Adrenal gland (tissue), 12 donors: ENCODE data around the gene WDR47. TPM values are rescaled to one million over a fixed set of nuclear protein-coding genes. Genes with fewer than 3 reads are reported as not detected.
A peak's percentile ranks its signal among the peaks of the same experiment; 100 is the strongest.

ENCODE experiments used
- DNase-seq, 7 donors: peaks; one replicate each; pipeline ENCODE4 v3.0.0-alpha.2; 2019 to 2020
- H3K27ac ChIP-seq, 5 donors: fragments of 200-600 bp; sonication (generic) in 4 of 5; 1 replicate in 3 of 5; 2 replicates in 2 of 5; pipeline versions ENCODE4 v1.5.1 to v1.8.0; 2016 to 2020; ENCODE audit warnings: mild to moderate bottlenecking in 1 of 5
- H3K27me3 ChIP-seq: fragments of 200-600 bp; 2 replicates; pipeline ENCODE4 v1.8.0; 2021
- H3K36me3 ChIP-seq, 2 donors: fragments of 200-600 bp; replicated peaks in 1 of 2; 1 replicate in 1 of 2; 2 replicates in 1 of 2; pipeline versions ENCODE4 v1.5.1 to v1.8.0; 2018 to 2022
- H3K4me1 ChIP-seq, 2 donors: fragments of 200-600 bp; replicated peaks in 1 of 2; 1 replicate in 1 of 2; 2 replicates in 1 of 2; pipeline versions ENCODE4 v1.5.1 to v1.8.0; 2018 to 2021
- H3K4me3 ChIP-seq, 4 donors: fragments of 200-600 bp; sonication (generic) in 3 of 4; one replicate each; pipeline ENCODE4 v1.5.1; 2016 to 2018
- H3K9me3 ChIP-seq, 3 donors: fragments of 200-600 bp; sonication (generic) in 1 of 3; replicated peaks in 1 of 3; 1 replicate in 2 of 3; 2 replicates in 1 of 3; pipeline versions ENCODE4 v1.5.1 to v1.8.0; 2016 to 2021
- POLR2A ChIP-seq, 2 donors: fragments of 450-650 bp; IDR thresholded peaks; one replicate each; pipeline ENCODE4 v1.6.1; 2017; ENCODE audit warnings: antibody characterized with exemption in 2 of 2, mild to moderate bottlenecking in 2 of 2, moderate library complexity in 1 of 2
- WGBS, 4 donors: extraction: QIAGEN DNeasy Blood & Tissue Kit in 2 of 4; methylation state at CpG; one replicate each; pipeline versions ENCODE4 v1.1.5 to v1.1.7; 2013 to 2017; 5-methylcytosine and 5-hydroxymethylcytosine counted together
- intact Hi-C, 2 donors: fragments of 100-400 bp; cut with DNase I; formaldehyde crosslinking; loops; one replicate each; pipeline versions ENCODE4 v1.14.1 to v1.15.0; 2022 to 2023
- polyA plus RNA-seq, 3 donors: library from polyadenylated mRNA; stranded (reverse); fragments of 200-250 nt in 2 of 3; fragments of 350-450 nt in 1 of 3; fragmentation: Illumina TruSeq in 1 of 3; extraction: RNeasy Lipid Tissue Mini Kit (QIAGEN cat#74804) in 1 of 3; gene quantifications; one replicate each; pipeline ENCODE4 v1.2.3, GENCODE V29; 2013 to 2014
- total RNA-seq, 9 donors: library from RNA; depleted of rRNA in 4 of 9; stranded (reverse); fragments of >200 nt in 4 of 9; fragments of 120-200 nt in 1 of 9; fragmentation: NEBNext Ultra II Directional in 1 of 9; extraction: Animal tissue kit (Norgen Biotek cat#: 25700) in 1 of 9; gene quantifications; one replicate each; pipeline versions ENCODE4 v1.1.0 to v1.2.4, GENCODE V29; 2013 to 2023
- TF ChIP-seq, protein P1 (sequence below), 6 experiments: fragments of 450-650 bp in 4 of 6; fragments of 200-600 bp in 2 of 6; sonication (generic) in 1 of 6; IDR thresholded peaks; 1 replicate in 5 of 6; 2 replicates in 1 of 6; pipeline versions ENCODE4 v1.5.1 to v1.8.0; 2016 to 2021; ENCODE audit warnings: antibody characterized with exemption in 6 of 6, mild to moderate bottlenecking in 2 of 6, moderate library complexity in 1 of 6
- donor health status: healthy with polysubstance abuse.
- donor health status: Bipolar disorder and iron deficiency.
- donor health status: DM: yes; HTN: yes; CAD: no.
- donor health status: DM: no; HTN: no; CAD: no.
- donor health status: DM: no; HTN: no; CAD: no.
- donor health status: DM: yes; HTN: yes; CAD: no.

Gene WDR47
- total and polyA plus RNA-seq, 12 donors, result 2.4 to 16.0 (median 10.9) TPM

DNA sequence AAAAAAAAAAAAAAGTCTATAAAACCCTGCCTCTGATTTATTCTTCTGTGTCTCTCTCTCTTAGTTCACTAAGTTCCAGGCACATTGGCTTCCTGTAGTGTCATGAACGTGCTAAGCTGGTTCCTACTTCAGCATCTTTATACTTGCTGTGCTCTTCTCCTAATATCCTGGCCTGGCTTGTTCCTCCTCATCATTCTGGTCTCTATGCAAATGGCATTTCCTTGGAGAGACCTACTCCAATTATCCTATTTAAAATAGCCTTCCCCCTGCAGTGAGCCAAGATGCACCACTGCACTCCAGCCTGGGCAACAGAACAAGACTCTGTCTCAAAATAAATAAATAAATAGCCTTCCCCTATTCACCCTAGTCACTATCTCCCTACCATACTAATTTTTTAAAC, 69.0 kb downstream of the WDR47 start:
- H3K4me3 ChIP-seq, result no peak overlapping the region
- no peaks in the 10 kb centered on the region for H3K27me3 ChIP-seq
- DNase-seq, result no peak
- no peaks in the 10 kb centered on the region for H3K4me1 ChIP-seq
- intact Hi-C loops, result no loop called here
- H3K36me3 ChIP-seq, result peaks cover 0 to 11% of the 10 kb centered on the region in 2 donors
- H3K9me3 ChIP-seq, result no peaks in the 10 kb centered on the region
- no peak overlapping the region for H3K27ac ChIP-seq
- TF ChIP-seq, protein P1, sequence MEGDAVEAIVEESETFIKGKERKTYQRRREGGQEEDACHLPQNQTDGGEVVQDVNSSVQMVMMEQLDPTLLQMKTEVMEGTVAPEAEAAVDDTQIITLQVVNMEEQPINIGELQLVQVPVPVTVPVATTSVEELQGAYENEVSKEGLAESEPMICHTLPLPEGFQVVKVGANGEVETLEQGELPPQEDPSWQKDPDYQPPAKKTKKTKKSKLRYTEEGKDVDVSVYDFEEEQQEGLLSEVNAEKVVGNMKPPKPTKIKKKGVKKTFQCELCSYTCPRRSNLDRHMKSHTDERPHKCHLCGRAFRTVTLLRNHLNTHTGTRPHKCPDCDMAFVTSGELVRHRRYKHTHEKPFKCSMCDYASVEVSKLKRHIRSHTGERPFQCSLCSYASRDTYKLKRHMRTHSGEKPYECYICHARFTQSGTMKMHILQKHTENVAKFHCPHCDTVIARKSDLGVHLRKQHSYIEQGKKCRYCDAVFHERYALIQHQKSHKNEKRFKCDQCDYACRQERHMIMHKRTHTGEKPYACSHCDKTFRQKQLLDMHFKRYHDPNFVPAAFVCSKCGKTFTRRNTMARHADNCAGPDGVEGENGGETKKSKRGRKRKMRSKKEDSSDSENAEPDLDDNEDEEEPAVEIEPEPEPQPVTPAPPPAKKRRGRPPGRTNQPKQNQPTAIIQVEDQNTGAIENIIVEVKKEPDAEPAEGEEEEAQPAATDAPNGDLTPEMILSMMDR (IDR thresholded peaks at IDR 0.05), result no peak
- TF ChIP-seq POLR2A (IDR thresholded peaks at IDR 0.05), result no peak
- WGBS, 4 donors, result 95 to 100% (median 98%) methylated on average over 1 of the region's 1 CpG

DNA sequence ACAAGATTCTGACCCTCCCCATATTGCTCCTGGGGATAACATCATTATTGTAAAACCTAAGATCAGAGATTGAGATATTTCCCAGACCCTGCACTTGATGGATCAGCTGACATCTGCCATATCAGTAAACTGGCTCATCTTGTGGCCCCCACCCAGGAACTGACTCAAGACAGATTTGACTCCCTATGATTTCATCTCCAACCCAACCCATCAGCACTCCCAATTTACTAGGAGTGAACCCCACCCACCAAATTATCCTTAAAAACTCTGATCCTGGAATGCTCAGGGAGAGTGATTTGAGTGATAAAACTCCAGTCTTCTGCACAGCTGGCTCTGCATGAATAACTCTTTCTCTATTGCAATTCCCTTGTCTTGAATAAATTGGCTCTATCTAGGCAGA, 72.6 kb downstream of the WDR47 start:
- H3K4me3 ChIP-seq, result no peak overlapping the region
- TF ChIP-seq POLR2A (IDR thresholded peaks at IDR 0.05), result no peak
- TF ChIP-seq, protein P1 (IDR thresholded peaks at IDR 0.05), result no peak
- no peak for DNase-seq
- H3K4me1 ChIP-seq, result peaks cover 0 to under 1% of the 10 kb centered on the region in 2 donors
- no peaks in the 10 kb centered on the region for H3K27me3 ChIP-seq
- intact Hi-C loops, result no loop called here
- no peak overlapping the region for H3K27ac ChIP-seq
- no peaks in the 10 kb centered on the region for H3K9me3 ChIP-seq
- peaks cover 0 to 11% of the 10 kb centered on the region in 2 donors for H3K36me3 ChIP-seq

DNA sequence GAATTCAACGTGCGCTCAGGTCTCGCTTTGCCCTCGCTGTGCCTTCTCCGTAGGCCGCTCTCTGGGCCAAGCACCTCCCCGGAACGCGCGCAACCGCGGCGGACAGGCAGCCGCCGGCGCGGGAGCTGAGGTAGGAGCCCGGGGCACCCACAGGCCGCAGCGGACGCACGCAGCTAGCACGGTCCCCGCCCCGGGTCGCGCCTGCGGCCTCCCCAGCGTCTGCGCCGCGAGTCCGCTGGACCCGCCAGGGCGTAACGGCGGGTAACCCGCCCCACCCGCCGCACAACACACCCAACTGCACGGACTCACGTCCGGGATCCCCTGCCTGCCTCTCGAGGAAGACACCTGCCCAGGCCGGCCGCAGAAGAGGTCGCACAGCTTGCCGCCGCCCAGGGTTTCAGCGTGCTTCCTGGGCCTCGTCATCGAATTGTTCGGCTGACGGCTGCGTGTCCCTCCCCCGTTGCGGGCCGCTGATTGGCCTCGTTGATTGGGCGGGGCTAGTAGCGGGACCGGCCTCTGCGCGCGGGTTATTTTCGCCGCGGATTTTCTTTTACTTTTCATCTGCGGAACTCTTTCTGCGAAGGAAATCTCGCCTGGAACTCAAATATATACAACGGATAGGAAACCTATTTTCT, 78.7 kb downstream of the WDR47 start, which contains the start of gene CLCC1:
Gene CLCC1 (minus strand): TSS at position 433 of the 635 bp plus-strand sequence. CDS start 13,047 bp downstream, outside the sequence.
- Histone ChIP-seq H3K27me3 (no peaks in the 10 kb centered on the region), H3K4me3 (peak within 1 kb of the TSS; percentile 37 to 77 (median 53)), H3K27ac (peak within 1 kb of the TSS; percentile 94 to 97 (median 96)), H3K36me3 (peaks cover 0 to 2% of the 10 kb centered on the region in 2 donors), H3K9me3 (no peaks in the 10 kb centered on the region), H3K4me1 (peaks cover 10 to 20% of the 10 kb centered on the region in 2 donors)
- 0 to 1% (median 0%) methylated on average over 40 to 72 of the region's 72 CpGs for WGBS, 4 donors
- intact Hi-C loops, result no loop called here
- DNase-seq, result peak; percentile 93 to 97 (median 95)
- TF ChIP-seq POLR2A (IDR thresholded peaks at IDR 0.05), result peak; percentile 74 to 91
- TF ChIP-seq, protein P1 (IDR thresholded peaks at IDR 0.05), result peak in 1 of 6 experiments; percentile 16

DNA sequence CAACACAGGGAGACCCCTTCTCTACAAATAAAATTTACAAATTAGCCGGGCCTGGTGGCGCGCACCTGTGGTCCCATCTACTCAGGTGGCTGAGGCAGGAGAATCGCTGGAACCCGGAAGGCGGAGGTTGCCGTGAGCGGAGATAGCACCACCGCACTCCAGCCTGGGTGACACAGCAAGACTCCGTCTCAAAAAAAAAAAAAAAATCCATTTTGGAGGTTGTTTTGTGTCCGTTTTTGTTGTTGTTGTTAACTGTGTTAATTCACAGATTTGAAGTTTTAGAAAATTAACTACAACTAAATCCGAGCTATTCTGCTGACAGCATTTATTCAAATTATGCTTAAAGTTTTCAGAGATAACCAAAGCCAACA, 79.2 kb downstream of the WDR47 start:
- WGBS, 4 donors, result 9 to 12% (median 11%) methylated on average over 12 of the region's 12 CpGs
- Histone ChIP-seq H3K4me3 (peak overlapping the region in 3 of 4 donors; percentile 14 to 77 (median 46)), H3K4me1 (peaks cover 10 to 20% of the 10 kb centered on the region in 2 donors), H3K27me3 (no peaks in the 10 kb centered on the region), H3K9me3 (no peaks in the 10 kb centered on the region), H3K36me3 (peaks cover 0 to 2% of the 10 kb centered on the region in 2 donors), H3K27ac (peak overlapping the region; percentile 94 to 97 (median 96))
- intact Hi-C loops, result no loop called here
- DNase-seq, result peak; percentile 25 to 65 (median 39)
- TF ChIP-seq POLR2A (IDR thresholded peaks at IDR 0.05), result no peak
- TF ChIP-seq, protein P1 (IDR thresholded peaks at IDR 0.05), result no peak
